Muscle of leg (tissue), 16 donors: Measurements from ENCODE around the gene SAMD15. TPM values are rescaled to one million over a fixed set of nuclear protein-coding genes. Genes with fewer than 3 reads are reported as not detected.
"Not testable (repeated sequence)": the region's sequence is repeated elsewhere in the genome, so short reads cannot be mapped to it uniquely, and the experiment has no call there.

Experiments used
- DNase-seq: peaks from one replicate; pipeline ENCODE4 v3.0.0; 2013
- H3K27ac ChIP-seq: one replicate; pipeline ENCODE4 v1.5.1; 2013; ENCODE audit warnings: mild to moderate bottlenecking, low read length, control low read depth
- H3K27me3 ChIP-seq: one replicate; pipeline ENCODE4 v1.6.1; 2013; ENCODE audit warnings: low read length; ENCODE audit not compliant: control insufficient read depth, insufficient read depth
- H3K36me3 ChIP-seq: one replicate; pipeline ENCODE4 v1.6.1; 2013; ENCODE audit warnings: low read length; ENCODE audit not compliant: control insufficient read depth, insufficient read depth
- H3K4me1 ChIP-seq: one replicate; pipeline ENCODE4 v1.6.1; 2013; ENCODE audit warnings: low read length; ENCODE audit not compliant: control insufficient read depth, insufficient read depth
- H3K4me3 ChIP-seq: one replicate; pipeline ENCODE4 v1.5.1; 2013; ENCODE audit warnings: low read length, control low read depth
- H3K9me3 ChIP-seq: replicated peaks from 2 replicates; pipeline ENCODE4 v1.6.1; 2013; ENCODE audit warnings: low read depth, low read length; ENCODE audit not compliant: control insufficient read depth
- WGBS: methylation state at CpG from one replicate; pipeline ENCODE4 v1.1.5; 2013; ENCODE audit warnings: missing lambda C conversion rate; ENCODE audit not compliant: insufficient coverage; 5-methylcytosine and 5-hydroxymethylcytosine counted together
- long read RNA-seq, 11 donors: transcript quantifications; one replicate each; lab custom pipeline, GENCODE V29; 2026
- polyA plus RNA-seq, 8 donors: library from polyadenylated mRNA; unstranded; fragments of 120-200 nt; gene quantifications; one replicate each; pipeline versions ENCODE4 v1.2.1 to v1.2.3, GENCODE V29; 2013; ENCODE audit warnings: inconsistent platforms in 1 of 8, low replicate concordance in 1 of 8; ENCODE audit not compliant: insufficient read length in 8 of 8, insufficient read depth in 1 of 8
- total RNA-seq: library from RNA; stranded (reverse); fragments of 120-200 nt; gene quantifications from one replicate; pipeline ENCODE4 v1.2.4, GENCODE V29; 2013

Gene SAMD15
- total RNA-seq (0.44 TPM), polyA plus RNA-seq (1 to 10 TPM in 1 of 8 donors, under 1 TPM in 7; 0.17 to 1.1 (median 0.38) TPM)
- long read RNA-seq, donor 1: 0 reads
- long read RNA-seq, donor 2: 0 reads
- long read RNA-seq, donor 3: 0 reads
- long read RNA-seq, donor 4: 0 reads
- long read RNA-seq, donor 5: 0 reads
- long read RNA-seq, donor 6: 0 reads
- long read RNA-seq, donor 7: 0 reads
- long read RNA-seq, donor 8: 0 reads
- long read RNA-seq, donor 9: 0 reads
- long read RNA-seq, donor 10: 0 reads
- long read RNA-seq, donor 11: 0 reads

- Histone ChIP-seq H3K27ac (peak within 1 kb of the TSS; percentile 83), H3K4me3 (peak within 1 kb of the TSS; percentile 83), H3K27me3 (no peaks in the 10 kb centered on the region), H3K9me3 (no peaks in the 10 kb centered on the region), H3K36me3 (no peaks in the 10 kb centered on the region), H3K4me1 (peaks cover 14% of the 10 kb centered on the region)
- peak; percentile 94 for DNase-seq
- under 1% methylated on average over 68 of the region's 69 CpGs for WGBS
Observed at GRCh38 chr14:77376771-77377501, at the start of gene SAMD15, which contains the start of gene TMED8. SAMD15 (plus strand) TSS chr14:77377379; CDS start chr14:77377419, 40 bp downstream. TMED8 (minus strand) TSS chr14:77377094; CDS start chr14:77377053, 41 bp downstream.

DNA sequence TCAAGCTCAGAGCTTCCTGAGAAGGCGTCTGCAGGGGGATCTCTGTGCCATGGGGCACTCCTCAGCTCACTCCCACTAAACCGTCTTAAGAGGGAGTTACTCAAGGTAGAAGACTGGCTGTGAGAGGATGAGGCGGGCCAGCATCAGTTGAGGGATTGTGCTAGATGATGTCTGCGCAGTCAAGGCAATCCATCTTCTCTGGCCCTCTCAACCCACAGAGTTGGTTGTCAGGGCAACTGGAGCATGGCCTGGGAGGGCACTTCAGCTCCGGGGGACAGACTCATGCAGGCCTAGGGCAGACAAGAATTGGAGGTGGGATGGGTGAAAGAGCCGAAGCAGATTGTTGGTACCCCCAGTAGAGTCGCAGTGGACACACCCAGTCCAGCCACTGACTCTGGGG, 47.3 kb upstream of the SAMD15 start:
- no peak overlapping the region for H3K27ac ChIP-seq
- H3K4me3 ChIP-seq: no peak overlapping the region
- 80% methylated on average over 3 of the region's 7 CpGs for WGBS
- H3K4me1 ChIP-seq: no peaks in the 10 kb centered on the region
- DNase-seq: no peak
- no peaks in the 10 kb centered on the region for H3K27me3 ChIP-seq
- H3K36me3 ChIP-seq: no peaks in the 10 kb centered on the region
- no peaks in the 10 kb centered on the region for H3K9me3 ChIP-seq

DNA sequence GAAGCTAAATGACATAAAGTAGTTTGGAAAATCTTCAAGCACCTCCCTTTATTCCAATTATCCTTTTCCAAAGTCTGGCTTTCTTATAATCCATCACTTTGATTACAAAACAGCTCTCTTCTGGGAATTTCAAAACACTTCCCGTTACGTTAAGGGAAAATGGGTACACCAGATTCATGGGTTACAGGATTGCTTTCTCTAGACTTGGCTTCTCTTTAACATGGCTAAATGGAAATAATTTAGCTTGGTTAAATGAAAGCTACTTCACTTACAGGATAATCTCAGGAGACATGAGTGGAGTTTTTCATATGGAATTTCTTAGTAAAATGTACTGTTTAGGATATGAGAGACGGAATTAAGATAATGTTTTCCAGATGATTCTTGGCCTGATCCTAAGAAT, 41.6 kb upstream of the SAMD15 start:
- peak; percentile 85 for DNase-seq
- H3K36me3 ChIP-seq: peaks cover 13% of the 10 kb centered on the region
- no peak overlapping the region for H3K4me3 ChIP-seq
- H3K9me3 ChIP-seq: no peaks in the 10 kb centered on the region
- H3K27ac ChIP-seq: no peak overlapping the region
- no peaks in the 10 kb centered on the region for H3K27me3 ChIP-seq
- 27% methylated on average over 2 of the region's 3 CpGs for WGBS
- H3K4me1 ChIP-seq: no peaks in the 10 kb centered on the region

DNA sequence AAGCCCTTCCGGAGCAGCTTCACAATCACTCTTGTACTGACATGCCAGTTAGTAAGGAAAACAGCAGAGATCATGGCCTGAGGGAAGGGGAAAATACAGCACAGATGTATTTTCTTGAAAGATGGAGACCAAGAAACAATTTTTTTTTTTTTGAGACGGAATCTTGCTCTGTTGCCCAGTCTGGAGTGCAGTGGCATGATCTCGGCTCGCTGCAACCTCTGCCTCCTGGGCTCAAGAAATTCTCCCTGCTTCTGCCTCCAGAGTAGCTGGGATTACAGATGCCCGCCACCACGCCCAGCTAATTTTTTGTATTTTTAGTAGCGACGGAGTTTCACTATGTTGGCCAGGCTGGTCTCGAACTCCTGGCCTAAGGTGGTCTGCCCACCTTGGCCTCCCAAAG, 39.9 kb upstream of the SAMD15 start:
- 93% methylated on average over 9 of the region's 9 CpGs for WGBS

GRCh38 chr14:77337880-77338279, 39.3 kb upstream of the SAMD15 start:
- H3K4me3 ChIP-seq: no peak overlapping the region
- H3K27ac ChIP-seq: no peak overlapping the region
- H3K27me3 ChIP-seq: no peaks in the 10 kb centered on the region
- WGBS: no CpG with 5 or more reads among the region's 3 CpGs
- H3K9me3 ChIP-seq: no peaks in the 10 kb centered on the region
- peaks cover 23% of the 10 kb centered on the region for H3K36me3 ChIP-seq
- no peak for DNase-seq
- H3K4me1 ChIP-seq: no peaks in the 10 kb centered on the region

More for the DNA sequence above, 39.9 kb upstream of the SAMD15 start:
- H3K36me3 ChIP-seq: peaks cover 21% of the 10 kb centered on the region
- H3K4me1 ChIP-seq, H3K9me3 ChIP-seq, DNase-seq, H3K4me3 ChIP-seq, H3K27me3 ChIP-seq, H3K27ac ChIP-seq: not testable (repeated sequence)

DNA sequence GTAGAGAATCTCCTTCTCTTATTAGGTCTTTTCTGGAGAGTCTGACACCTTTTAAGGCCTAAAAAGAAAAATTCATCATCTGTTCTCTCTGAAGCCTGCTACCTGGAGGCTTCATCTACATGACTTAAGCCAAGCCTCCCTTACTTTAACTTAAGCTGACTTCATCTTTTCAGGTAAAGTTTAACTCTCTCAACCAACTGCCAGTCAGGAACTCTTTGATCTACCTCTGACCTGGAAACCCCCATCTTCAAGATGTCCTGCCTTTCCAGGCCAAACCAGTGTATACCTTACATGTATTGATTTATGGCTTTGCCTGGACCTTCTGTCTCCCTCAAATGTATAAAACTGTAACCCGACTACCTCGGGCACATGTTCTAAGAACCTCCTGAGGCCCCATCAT, 38.9 kb upstream of the SAMD15 start:
- H3K9me3 ChIP-seq: no peaks in the 10 kb centered on the region
- 95% methylated on average over 2 of the region's 2 CpGs for WGBS
- peaks cover 27% of the 10 kb centered on the region for H3K36me3 ChIP-seq
- H3K4me1 ChIP-seq: peaks cover 2% of the 10 kb centered on the region
- no peak overlapping the region for H3K27ac ChIP-seq
- no peaks in the 10 kb centered on the region for H3K27me3 ChIP-seq
- H3K4me3 ChIP-seq: no peak overlapping the region
- no peak for DNase-seq

DNA sequence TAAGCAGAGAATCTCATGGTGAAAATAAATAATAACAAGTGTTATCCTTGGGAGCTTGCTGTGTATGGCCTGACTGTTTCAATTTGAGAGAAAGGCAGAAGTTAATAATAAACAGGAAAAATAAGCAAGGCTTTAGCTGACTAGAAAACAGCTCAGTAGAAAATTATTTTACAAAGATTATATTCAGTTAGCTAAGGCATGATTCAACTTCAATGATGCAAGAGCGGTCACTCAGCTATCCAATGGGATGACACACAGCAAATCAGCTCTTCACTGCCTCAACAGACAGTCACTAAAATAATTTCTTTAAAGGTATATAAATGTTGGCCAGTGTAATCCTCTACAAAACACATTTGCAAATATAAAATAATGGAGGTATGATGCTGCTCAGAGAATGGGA, 37.8 kb upstream of the SAMD15 start:
- no peak overlapping the region for H3K27ac ChIP-seq
- no peak overlapping the region for H3K4me3 ChIP-seq
- H3K27me3 ChIP-seq: no peaks in the 10 kb centered on the region
- H3K36me3 ChIP-seq: peaks cover 28% of the 10 kb centered on the region
- H3K4me1 ChIP-seq: peaks cover 7% of the 10 kb centered on the region
- no CpG with 5 or more reads among the region's 1 CpG for WGBS
- no peak for DNase-seq
- no peaks in the 10 kb centered on the region for H3K9me3 ChIP-seq

DNA sequence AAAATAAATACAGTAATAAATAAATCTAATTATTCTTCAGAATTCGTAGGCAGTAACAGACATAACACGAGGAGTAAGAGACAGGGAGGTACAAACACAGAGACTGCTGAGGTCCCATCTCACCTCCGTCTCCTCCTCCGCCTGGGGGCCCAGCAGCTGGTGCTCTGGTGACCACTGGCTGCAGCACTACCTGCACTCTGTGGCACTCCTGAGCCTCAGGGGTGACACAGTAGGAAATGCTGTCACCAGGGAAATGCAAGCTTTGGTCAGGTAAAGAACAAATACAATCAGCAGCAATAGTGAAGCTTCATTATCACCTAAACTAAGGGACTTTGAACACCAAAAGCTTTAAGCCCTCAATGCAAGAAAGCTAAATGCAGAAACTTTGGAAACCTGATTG, 36.8 kb upstream of the SAMD15 start:
- DNase-seq: no peak
- H3K4me1 ChIP-seq: peaks cover 7% of the 10 kb centered on the region
- H3K36me3 ChIP-seq: peaks cover 28% of the 10 kb centered on the region
- H3K27me3 ChIP-seq: no peaks in the 10 kb centered on the region
- H3K4me3 ChIP-seq: no peak overlapping the region
- WGBS: 100% methylated on average over 1 of the region's 4 CpGs
- H3K27ac ChIP-seq: no peak overlapping the region
- no peaks in the 10 kb centered on the region for H3K9me3 ChIP-seq

DNA sequence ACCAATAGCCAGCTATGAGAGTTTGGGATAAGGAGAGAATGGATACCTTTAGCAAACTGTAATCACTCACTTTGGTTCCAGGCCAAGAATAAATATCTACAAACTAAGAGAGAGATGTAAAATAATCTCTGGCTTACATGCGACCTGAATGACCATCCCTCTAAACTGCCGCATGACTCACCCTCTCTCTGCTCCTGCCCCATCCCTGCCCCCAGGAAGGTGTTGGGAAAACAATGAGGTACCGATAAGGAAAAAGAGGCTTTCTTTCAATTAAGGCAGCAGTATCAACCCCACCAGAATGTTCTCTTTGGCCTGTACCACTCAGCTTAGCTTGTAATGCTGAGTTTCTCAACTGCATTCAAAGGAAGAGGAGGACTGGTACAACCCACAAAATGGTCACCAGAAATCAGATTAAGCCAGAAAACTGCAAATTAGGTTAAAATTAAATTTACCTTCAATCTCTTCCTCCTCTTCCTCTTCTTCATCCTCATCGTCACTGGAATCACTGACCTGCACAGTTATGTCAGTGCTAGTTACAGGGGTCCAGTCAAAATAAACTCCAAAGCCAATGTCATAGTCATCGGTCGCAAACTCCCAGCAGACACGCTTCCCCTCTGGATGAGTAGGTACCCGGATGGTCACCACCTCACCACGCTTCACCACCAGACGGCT, 34.3 kb upstream of the SAMD15 start:
- no peak for DNase-seq
- Histone ChIP-seq H3K4me1 (peaks cover 7% of the 10 kb centered on the region), H3K36me3 (peaks cover 28% of the 10 kb centered on the region), H3K9me3 (no peaks in the 10 kb centered on the region), H3K4me3 (no peak overlapping the region), H3K27me3 (no peaks in the 10 kb centered on the region), H3K27ac (no peak overlapping the region)
- 96% methylated on average over 4 of the region's 10 CpGs for WGBS

DNA sequence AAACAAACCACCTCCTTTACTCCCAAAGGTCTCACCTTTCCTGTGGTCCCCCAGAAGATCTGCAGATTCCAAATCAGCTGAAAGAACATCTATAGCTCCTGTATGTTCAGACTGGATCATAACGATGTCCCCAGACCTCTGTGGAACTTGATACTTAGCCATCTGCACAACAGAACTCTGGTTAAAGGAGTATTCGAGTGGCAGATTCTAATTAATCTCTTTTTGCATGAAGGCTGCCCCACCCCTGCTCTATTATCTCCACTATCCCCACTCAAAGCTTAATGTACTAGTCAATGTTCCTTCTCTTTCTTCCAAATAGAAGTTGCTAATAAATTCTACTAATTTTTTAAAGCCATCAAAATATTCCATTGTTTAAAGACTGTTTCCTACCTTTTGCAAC, 33.5 kb upstream of the SAMD15 start:
- H3K36me3 ChIP-seq: peaks cover 26% of the 10 kb centered on the region
- H3K4me3 ChIP-seq: no peak overlapping the region
- peaks cover 7% of the 10 kb centered on the region for H3K4me1 ChIP-seq
- no peak overlapping the region for H3K27ac ChIP-seq
- 63% methylated on average over 2 of the region's 2 CpGs for WGBS
- H3K27me3 ChIP-seq: no peaks in the 10 kb centered on the region
- no peaks in the 10 kb centered on the region for H3K9me3 ChIP-seq
- DNase-seq: no peak
